PC-9 (cell line): Measurements from ENCODE around the gene PCNX1. TPM values are rescaled to one million over a fixed set of nuclear protein-coding genes. Genes with fewer than 3 reads are reported as not detected.

Experiments used
- BruUV-seq: library from RNA; stranded (reverse); fragments of 400-500 nt; replicated peaks from 2 replicates; lab custom pipeline; 2021; lab: Mats Ljungman, UMichigan
- CTCF ChIA-PET: fragments of 300-600 bp; sonication (Branson Sonifier 250); formaldehyde crosslinking; loops from one replicate; lab custom pipeline; 2022; ENCODE audit warnings: antibody characterized with exemption; lab: Charles Lee
- POLR2A ChIA-PET: fragments of 300-600 bp; sonication (Branson Sonifier 250); formaldehyde crosslinking; loops from one replicate; lab custom pipeline; 2022; ENCODE audit warnings: antibody characterized with exemption; ENCODE audit not compliant: unreplicated experiment; lab: Charles Lee
- DNase-seq, 2 experiments: peaks; one replicate each; pipeline versions ENCODE4 v3.0.0 to v3.0.0-alpha.2; 2015 to 2022; ENCODE audit warnings: mixed read lengths in 1 of 2
- H2AFZ ChIP-seq: fragments of 200-600 bp; sonication (generic); 2 replicates; pipeline ENCODE4 v1.8.1; 2017; ENCODE audit warnings: antibody characterized with exemption
- H3F3A ChIP-seq: fragments of 200-600 bp; sonication (generic); 2 replicates; pipeline ENCODE4 v1.8.1; 2017; ENCODE audit warnings: antibody characterized with exemption, mild to moderate bottlenecking, low read depth; ENCODE audit not compliant: insufficient read depth
- H3K27ac ChIP-seq: fragments of 200-600 bp; sonication (generic); 2 replicates; pipeline ENCODE4 v1.6.1; 2016; ENCODE audit warnings: mixed run types
- H3K27me3 ChIP-seq: fragments of 200-600 bp; sonication (generic); 2 replicates; pipeline ENCODE4 v1.6.1; 2016; ENCODE audit warnings: low read depth, mixed run types; ENCODE audit not compliant: insufficient read depth
- H3K36me3 ChIP-seq: fragments of 200-600 bp; sonication (generic); 2 replicates; pipeline ENCODE4 v1.6.1; 2016; ENCODE audit warnings: low read depth, mixed run types
- H3K4me1 ChIP-seq: fragments of 200-600 bp; sonication (generic); replicated peaks from 2 replicates; pipeline ENCODE4 v1.6.1; 2016; ENCODE audit warnings: mixed run types; ENCODE audit not compliant: insufficient read depth
- H3K4me2 ChIP-seq: fragments of 200-600 bp; sonication (generic); 2 replicates; pipeline ENCODE4 v1.6.1; 2017; ENCODE audit warnings: mixed run types
- H3K4me3 ChIP-seq: fragments of 200-600 bp; sonication (generic); 2 replicates; pipeline ENCODE4 v1.6.1; 2016; ENCODE audit warnings: mixed run types
- H3K79me2 ChIP-seq: fragments of 200-600 bp; sonication (generic); 2 replicates; pipeline ENCODE4 v1.6.1; 2017; ENCODE audit warnings: low read depth, mixed run types
- H3K9me2 ChIP-seq: fragments of 200-600 bp; sonication (generic); 2 replicates; pipeline ENCODE4 v1.8.1; 2017; ENCODE audit warnings: mild to moderate bottlenecking; ENCODE audit not compliant: insufficient read depth
- H3K9me3 ChIP-seq: fragments of 200-600 bp; sonication (generic); 2 replicates; pipeline ENCODE4 v1.8.1; 2016; ENCODE audit warnings: low read depth; ENCODE audit not compliant: insufficient read depth
- H4K20me1 ChIP-seq: fragments of 200-600 bp; sonication (generic); 2 replicates; pipeline ENCODE4 v1.8.1; 2017; ENCODE audit not compliant: insufficient read depth
- CTCF ChIP-seq: fragments of 200-600 bp; sonication (generic); conservative IDR thresholded peaks from 2 replicates; pipeline ENCODE4 v1.6.1; 2017; ENCODE audit warnings: mixed run types, antibody characterized with exemption, mild to moderate bottlenecking, moderate library complexity
- EZH2 ChIP-seq: fragments of 200-600 bp; sonication (generic); IDR thresholded peaks from 2 replicates; pipeline ENCODE4 v1.8.0; 2017; ENCODE audit warnings: antibody characterized with exemption, low read depth
- intact Hi-C: fragments of 100-400 bp; cut with micrococcal nuclease; formaldehyde crosslinking; loops from one replicate; pipeline ENCODE4 v1.10.0; 2022; ENCODE audit not compliant: unreplicated experiment
- total RNA-seq: library from RNA; stranded (reverse); gene quantifications from 2 replicates; pipeline ENCODE4 v1.2.3, GENCODE V29; 2021

PCNX1 gene
- total RNA-seq, 1 experiment from 2014 or later: 37.6 TPM

- no peaks in the 10 kb centered on the region for H3K27me3 ChIP-seq
- peak in 1 of 2 experiments; percentile 94 for DNase-seq
- H3K4me2 ChIP-seq: peak overlapping the region; percentile 52
- intact Hi-C loops: no loop called here
- CTCF ChIA-PET: interaction anchor here (1.1 kb wide), 1 partner anchor 10 kb away, joined by 3 read pairs; no protein-coding TSS in a partner anchor
- no peak overlapping the region for H3K4me3 ChIP-seq
- 0 out of 2 replicates have a peak, but pooled peaks cover 3% of the 10 kb centered on the region for H4K20me1 ChIP-seq
- H3K9me2 ChIP-seq: 0 out of 2 replicates have a peak, but pooled peaks cover 4% of the 10 kb centered on the region
- no peaks in the 10 kb centered on the region for H3K9me3 ChIP-seq
- no peak overlapping the region for H2AFZ ChIP-seq
- peaks cover 24% of the 10 kb centered on the region for H3K4me1 ChIP-seq
- BruUV-seq: no TSS peak
- no peak for TF ChIP-seq CTCF
- no peak for TF ChIP-seq EZH2
- H3K79me2 ChIP-seq: no peaks in the 10 kb centered on the region
- peaks cover 28% of the 10 kb centered on the region for H3K36me3 ChIP-seq
- H3F3A ChIP-seq: peaks cover 22% of the 10 kb centered on the region
- H3K27ac ChIP-seq: peak overlapping the region; percentile 51; the same call in 1 of the 2 replicates
- POLR2A ChIA-PET: interaction anchor here (0.6 kb wide), 1 partner anchor 133 kb away, joined by 4 read pairs; no protein-coding TSS in a partner anchor
Observed at GRCh38 chr14:71021347-71022011, 114.2 kb downstream of the PCNX1 start.

- Histone ChIP-seq H3K9me3 (no peaks in the 10 kb centered on the region), H2AFZ (no peak overlapping the region), H3K27me3 (no peaks in the 10 kb centered on the region), H3K4me1 (peaks cover 24% of the 10 kb centered on the region), H3K4me3 (no peak overlapping the region), H3F3A (peaks cover 22% of the 10 kb centered on the region), H3K4me2 (peak overlapping the region; percentile 52), H3K27ac (peak overlapping the region; percentile 51), H4K20me1 (0 out of 2 replicates have a peak, but pooled peaks cover 3% of the 10 kb centered on the region), H3K36me3 (peaks cover 28% of the 10 kb centered on the region), H3K79me2 (no peaks in the 10 kb centered on the region), H3K9me2 (0 out of 2 replicates have a peak, but pooled peaks cover 4% of the 10 kb centered on the region)
- DNase-seq: peak in 1 of 2 experiments; percentile 51
- POLR2A ChIA-PET: interaction anchor here (0.6 to 0.7 kb wide), 2 partner anchors 925 to 1255 kb away, joined by 11 to 12 read pairs; partner anchors contain the start of gene SRSF5
- no peak for TF ChIP-seq EZH2
- TF ChIP-seq CTCF: no peak
- no TSS peak for BruUV-seq
- CTCF ChIA-PET: interaction anchor here (0.7 to 1.1 kb wide), 2 partner anchors 11 to 117 kb away, joined by 3 read pairs; no protein-coding TSS in a partner anchor
- intact Hi-C loops: no loop called here
Observed at GRCh38 chr14:71022012-71022869, 115.0 kb downstream of the PCNX1 start.

GRCh38 chr14:71022939-71023338, 115.7 kb downstream of the PCNX1 start:
- H3K4me3 ChIP-seq: no peak overlapping the region
- H2AFZ ChIP-seq: no peak overlapping the region
- no TSS peak for BruUV-seq
- H3K4me1 ChIP-seq: peaks cover 24% of the 10 kb centered on the region
- TF ChIP-seq CTCF: no peak
- no peak for TF ChIP-seq EZH2
- no peaks in the 10 kb centered on the region for H3K9me3 ChIP-seq
- intact Hi-C loops: no loop called here
- H3K79me2 ChIP-seq: no peaks in the 10 kb centered on the region
- 0 out of 2 replicates have a peak, but pooled peaks cover 4% of the 10 kb centered on the region for H3K9me2 ChIP-seq
- no peaks in the 10 kb centered on the region for H3K27me3 ChIP-seq
- POLR2A ChIA-PET: interaction anchor here (0.7 kb wide), 1 partner anchor 926 kb away, joined by 11 read pairs; no protein-coding TSS in a partner anchor
- peaks cover 22% of the 10 kb centered on the region for H3F3A ChIP-seq
- DNase-seq: no peak
- CTCF ChIA-PET: interaction anchor here (0.7 to 1.1 kb wide), 2 partner anchors 12 to 116 kb away, joined by 3 read pairs; no protein-coding TSS in a partner anchor
- peak overlapping the region; percentile 52; the same call in 1 of the 2 replicates for H3K4me2 ChIP-seq
- peaks cover 28% of the 10 kb centered on the region for H3K36me3 ChIP-seq
- H4K20me1 ChIP-seq: 0 out of 2 replicates have a peak, but pooled peaks cover 3% of the 10 kb centered on the region
- 0 out of 2 replicates have a peak overlapping the region, but pooled peaks have one; percentile 51 for H3K27ac ChIP-seq
